ENCODE data around the gene MANBA.
"Not testable (repeated sequence)": the region's sequence is repeated elsewhere in the genome, so short reads cannot be mapped to it uniquely, and the experiment has no call there.

The MANBA gene

DNA sequence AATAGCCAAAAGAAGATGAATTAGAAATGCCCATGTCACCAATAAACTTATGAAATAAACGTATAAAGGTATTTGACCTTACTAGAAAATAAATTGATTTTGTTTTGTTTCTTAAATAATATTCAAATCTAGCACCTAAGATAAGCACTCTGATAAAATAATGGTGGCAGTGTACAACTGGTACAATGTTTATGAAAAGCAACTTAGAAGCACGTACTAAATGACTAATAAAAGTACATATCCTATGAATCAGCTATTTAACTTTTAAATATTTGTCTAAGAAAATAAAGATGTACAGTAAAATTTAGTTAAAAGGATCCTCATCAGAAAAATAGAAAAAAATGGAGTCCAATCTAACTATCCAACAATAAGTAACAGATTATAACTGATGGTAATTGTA lies 6.7 kb downstream of the MANBA start:
- no peak for TF ChIP-seq GATA1 (IDR thresholded peaks at IDR 0.05; ENCODE audit: low read depth, low read length)
- TF ChIP-seq POLR2A (IDR thresholded peaks at IDR 0.05; ENCODE audit: low read length): no peak
- no peak for DNase-seq

DNA sequence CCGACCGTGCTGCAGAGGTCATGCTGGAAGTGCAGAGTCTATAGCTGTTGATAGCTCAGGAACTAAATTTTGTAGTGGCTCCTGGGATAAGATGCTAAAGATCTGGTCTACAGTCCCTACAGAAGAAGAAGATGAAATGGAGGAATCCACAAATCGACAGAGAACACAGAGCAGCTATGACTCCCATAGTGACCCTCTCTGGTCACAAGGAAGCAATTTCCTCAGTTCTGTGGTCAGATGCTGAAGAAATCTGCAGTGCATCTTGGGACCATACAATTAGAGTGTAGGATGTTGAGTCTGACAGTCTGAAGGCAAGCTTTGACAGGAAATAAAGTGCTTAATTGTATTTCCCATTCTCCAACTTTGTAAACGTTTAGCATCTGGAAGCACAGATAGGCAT lies 8.8 kb downstream of the MANBA start:
- TF ChIP-seq POLR2A (IDR thresholded peaks at IDR 0.05; ENCODE audit: low read length) (no peak), GATA1 (IDR thresholded peaks at IDR 0.05; ENCODE audit: low read depth, low read length) (no peak)
- DNase-seq: no peak

DNA sequence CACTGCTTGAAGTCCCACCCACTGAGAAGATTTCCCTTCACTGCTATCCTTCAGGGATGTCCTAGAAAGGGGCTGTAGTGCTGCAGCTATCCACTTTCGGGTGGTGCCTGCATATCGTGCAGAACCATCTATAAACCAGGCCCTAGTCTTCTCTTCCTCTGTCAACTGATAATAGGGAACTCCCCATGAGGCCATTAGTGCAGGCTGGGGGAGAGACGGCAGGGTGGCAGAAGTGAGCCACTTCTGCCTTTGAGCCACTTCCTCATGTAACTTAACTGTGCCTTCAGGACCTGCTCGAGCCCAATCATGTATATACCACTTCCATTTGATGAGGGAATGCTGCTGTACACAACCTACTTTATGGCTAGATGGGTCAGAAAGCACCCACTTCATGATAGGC lies 17.4 kb downstream of the MANBA start:
- peak; percentile 51 to 75 for DNase-seq

DNA sequence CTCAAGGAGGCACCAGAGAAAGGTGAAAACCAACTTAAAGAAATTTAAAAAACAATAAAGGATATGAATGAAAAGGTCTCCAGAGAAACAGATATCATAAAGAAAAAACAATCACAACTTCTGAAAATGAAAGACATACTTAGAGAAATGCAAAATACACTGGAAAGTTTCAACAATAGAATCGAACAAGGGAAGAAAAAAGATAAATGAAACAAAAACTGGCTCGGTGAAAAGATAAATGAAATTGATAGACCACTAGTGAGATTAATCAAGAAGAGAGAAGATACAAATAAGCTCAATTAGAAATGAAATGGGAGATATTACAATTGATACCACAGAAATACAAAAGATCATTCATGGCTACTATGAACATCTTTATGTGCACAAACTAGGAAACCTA lies 22.0 kb downstream of the MANBA start:
- DNase-seq: not testable (repeated sequence)

DNA sequence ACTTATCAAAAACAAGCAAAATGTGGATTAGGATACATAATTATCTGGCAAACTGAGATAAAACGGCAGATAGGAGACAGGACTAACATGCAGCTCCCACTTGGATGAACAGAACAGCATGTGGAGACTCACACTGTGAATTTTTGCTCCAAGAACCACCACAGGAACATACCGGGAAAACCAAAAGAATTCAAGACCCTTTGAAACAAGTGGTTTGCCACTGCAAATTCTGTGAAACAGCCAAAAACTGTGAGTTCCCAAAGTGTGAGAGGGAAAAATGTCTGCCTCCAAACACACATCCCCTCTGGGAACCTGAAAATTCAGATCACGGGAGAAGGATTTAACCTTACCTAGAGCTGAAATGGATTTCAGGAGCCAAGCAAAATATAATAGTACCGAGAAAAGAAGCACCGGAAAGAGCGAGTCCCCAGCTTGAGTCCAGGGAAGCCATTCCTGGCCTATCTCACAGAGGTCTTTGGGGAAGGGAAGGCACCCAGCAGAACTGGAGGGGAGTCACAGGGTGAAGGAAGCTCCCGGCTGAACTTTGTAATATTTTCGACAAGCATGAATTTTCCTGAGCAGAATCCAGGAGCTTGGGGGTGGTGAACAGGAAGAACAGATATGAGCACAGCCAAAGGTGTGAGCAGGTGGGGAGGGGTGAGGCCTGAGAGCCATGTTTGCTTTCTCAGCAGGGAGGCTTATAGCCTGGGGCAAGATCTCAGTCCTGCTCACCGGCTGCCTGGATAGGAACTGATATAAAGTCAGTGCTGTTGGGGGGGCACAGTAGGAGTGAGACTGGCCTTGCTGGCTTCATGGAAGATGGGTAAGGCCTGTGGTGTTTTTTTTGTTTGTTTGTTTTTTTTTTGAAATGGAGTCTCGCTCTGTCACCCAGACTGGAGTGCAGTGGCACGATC lies 23.9 kb downstream of the MANBA start:
- TF ChIP-seq GATA1 (IDR thresholded peaks at IDR 0.05; ENCODE audit: low read depth, low read length): no peak
- TF ChIP-seq POLR2A (IDR thresholded peaks at IDR 0.05; ENCODE audit: low read length): no peak
- no peak for DNase-seq

DNA sequence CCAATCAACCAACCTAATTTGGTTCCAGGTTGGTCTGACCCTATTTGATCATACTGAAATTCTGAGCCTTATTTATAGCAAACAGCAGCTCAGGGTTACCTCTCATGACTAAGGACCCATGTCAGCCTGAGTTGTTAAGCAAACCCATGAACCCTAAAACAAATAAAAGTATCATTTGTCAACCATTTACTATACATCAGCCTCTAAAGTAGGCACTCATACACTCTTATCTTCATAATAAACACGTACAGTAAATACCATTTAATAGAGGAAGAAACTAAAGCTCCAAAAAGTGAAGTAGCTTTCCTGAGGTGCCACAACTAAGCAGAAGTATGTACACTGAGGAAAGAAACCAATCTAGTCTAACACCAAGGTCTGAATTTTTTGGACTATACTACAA lies 25.2 kb downstream of the MANBA start:
- no peak for DNase-seq
- TF ChIP-seq POLR2A (IDR thresholded peaks at IDR 0.05; ENCODE audit: low read length): no peak
- no peak for TF ChIP-seq GATA1 (IDR thresholded peaks at IDR 0.05; ENCODE audit: low read depth, low read length)

DNA sequence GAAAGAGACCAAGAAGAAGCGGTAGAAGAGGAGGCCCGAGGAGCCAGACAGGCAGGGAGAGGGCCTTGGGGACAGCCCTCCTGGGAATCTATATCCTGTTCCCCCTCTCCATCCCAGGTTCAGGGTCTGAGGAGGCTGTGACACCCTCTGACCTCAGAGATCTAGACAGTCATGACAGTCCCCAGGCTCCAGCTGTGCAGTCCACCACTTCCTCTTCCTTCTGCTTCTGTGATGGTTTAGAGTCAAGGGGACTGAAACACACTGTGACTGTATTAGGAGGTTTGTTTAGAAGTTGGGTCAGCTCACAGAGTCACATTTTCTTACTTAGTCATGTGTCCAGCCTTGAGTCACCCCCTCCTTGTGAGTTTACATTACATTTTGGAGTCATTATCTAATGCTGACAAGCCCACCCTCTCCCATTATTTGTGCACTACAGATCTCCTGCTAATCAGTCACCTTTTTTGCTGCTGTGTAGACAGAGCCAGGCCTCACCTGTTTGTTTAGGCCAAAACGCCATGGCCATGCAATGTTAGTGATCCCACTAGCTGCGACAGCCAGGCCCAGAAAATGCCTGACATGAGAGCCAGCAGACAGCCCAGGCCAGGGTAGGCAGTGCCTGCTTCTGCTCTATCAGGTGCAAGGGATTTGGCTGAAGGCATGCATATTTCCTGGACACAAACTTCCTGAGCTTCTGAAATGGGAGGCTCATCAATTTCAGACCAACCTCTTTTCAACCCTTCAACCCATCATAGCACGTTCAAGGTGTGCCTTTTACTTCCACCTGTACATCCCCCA lies 26.0 kb downstream of the MANBA start:
- DNase-seq: no peak
- TF ChIP-seq POLR2A (IDR thresholded peaks at IDR 0.05; ENCODE audit: low read length) (no peak), GATA1 (IDR thresholded peaks at IDR 0.05; ENCODE audit: low read depth, low read length) (no peak)

DNA sequence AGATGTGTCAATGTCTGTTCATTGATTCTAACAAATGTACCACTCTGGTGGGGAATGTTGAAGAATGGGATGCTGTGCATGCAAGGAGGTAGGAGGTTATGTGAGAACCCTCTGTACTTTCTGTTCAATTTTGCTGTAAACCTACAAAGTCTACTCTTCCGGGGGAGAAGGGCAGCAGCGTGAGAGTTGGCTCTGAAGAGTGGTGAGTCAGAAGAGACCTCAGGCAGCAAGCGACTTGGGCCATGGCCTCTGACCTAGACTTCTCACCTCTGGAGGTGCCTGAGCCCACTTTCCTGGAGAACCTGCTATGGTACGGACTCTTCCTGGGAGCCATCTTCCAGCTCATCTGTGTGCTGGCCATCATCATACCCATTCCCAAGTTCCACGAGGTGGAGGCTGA lies 26.7 kb downstream of the MANBA start:
- no peak for TF ChIP-seq GATA1 (IDR thresholded peaks at IDR 0.05; ENCODE audit: low read depth, low read length)
- DNase-seq: no peak

DNA sequence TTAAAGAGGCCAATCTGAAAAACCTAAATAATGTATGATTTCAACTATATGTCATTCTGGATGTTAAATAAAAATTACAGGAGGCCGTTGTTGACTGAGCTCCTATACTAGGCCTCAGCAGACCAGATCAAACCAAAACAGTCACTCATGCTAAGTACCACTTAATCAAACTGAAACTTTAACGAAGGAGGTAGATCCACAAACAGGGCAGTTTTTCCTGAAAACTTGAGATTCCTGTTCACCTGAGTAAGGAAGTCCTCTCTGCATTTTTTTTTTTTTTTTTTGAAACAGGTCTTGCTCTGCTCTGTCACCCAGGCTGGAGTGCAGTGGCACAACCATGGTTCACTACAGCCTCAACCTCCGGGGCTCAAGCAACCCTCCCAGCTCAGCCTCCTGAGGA lies 27.7 kb downstream of the MANBA start:
- no peak for DNase-seq
- TF ChIP-seq POLR2A (IDR thresholded peaks at IDR 0.05; ENCODE audit: low read length) (no peak), GATA1 (IDR thresholded peaks at IDR 0.05; ENCODE audit: low read depth, low read length) (no peak)

DNA sequence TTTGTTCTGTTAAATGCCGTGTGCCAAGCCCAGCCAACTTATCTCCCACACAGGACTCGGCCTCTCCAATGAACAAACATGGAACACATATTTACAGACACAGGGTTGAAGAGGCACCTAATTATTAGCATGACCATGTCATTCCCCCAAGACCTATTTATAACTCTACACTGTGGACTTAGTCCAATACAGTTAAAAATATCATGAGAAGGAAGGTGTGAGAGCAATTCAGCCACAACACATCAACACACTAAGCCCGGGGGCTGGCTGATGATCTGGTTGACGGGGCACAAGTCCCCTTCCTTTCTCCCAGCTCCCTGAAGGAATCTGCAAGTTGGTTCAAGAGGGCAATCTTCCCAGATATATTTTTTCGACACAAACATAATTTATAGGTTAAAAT lies 28.1 kb downstream of the MANBA start:
- DNase-seq: no peak
- TF ChIP-seq GATA1 (IDR thresholded peaks at IDR 0.05; ENCODE audit: low read depth, low read length) (no peak), POLR2A (IDR thresholded peaks at IDR 0.05; ENCODE audit: low read length) (no peak)

DNA sequence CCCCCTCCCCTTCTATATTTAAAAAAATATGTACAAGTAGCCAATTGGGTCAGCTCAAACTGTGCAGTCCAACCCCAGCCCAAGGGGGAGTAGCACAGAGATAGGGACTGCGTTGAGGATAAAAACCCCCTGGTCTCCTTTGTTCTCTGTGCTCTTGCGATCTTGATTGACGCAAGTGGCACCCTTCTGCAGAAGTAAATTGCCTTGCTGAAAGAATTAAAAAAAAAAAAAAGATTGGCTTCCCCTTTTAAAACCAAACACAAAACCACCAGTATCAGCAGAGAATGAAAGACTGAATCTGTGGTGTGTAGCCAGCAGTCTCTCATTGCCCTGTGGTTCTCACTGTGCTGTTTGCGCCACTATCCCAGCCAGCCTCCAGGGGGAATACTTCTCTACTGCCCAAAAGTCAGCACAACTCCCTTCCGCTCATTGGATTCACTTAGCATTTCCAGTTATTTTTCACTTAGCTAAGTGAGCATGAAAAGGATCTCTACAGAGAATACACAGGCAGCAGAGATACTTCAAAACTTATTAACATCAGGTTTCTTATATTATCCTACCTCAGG lies 29.7 kb downstream of the MANBA start:
- DNase-seq: peak; percentile 25 to 50
- no peak for TF ChIP-seq GATA1 (IDR thresholded peaks at IDR 0.05; ENCODE audit: low read depth, low read length)
- TF ChIP-seq POLR2A (IDR thresholded peaks at IDR 0.05; ENCODE audit: low read length): no peak

DNA sequence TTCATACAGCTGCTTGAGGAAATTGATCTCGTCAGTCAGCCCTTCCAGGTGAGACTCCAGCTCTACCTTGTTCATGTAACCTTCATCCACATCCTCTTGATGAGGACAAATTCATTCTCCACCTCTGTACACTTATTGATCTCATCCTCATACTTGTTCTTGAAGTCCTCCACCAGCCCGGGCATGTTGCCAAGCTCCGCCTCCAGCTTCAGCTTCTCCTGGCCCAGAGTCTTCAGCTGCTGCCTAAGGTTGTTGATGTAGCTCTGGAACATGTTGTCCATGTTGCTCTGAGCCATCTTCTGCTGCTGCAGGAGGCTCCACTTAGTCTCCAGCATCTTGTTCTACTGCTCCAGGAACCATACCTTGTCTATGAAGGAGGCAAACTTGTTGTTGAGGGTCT lies 31.3 kb downstream of the MANBA start:
- peak; percentile 53 to 61 for DNase-seq

DNA sequence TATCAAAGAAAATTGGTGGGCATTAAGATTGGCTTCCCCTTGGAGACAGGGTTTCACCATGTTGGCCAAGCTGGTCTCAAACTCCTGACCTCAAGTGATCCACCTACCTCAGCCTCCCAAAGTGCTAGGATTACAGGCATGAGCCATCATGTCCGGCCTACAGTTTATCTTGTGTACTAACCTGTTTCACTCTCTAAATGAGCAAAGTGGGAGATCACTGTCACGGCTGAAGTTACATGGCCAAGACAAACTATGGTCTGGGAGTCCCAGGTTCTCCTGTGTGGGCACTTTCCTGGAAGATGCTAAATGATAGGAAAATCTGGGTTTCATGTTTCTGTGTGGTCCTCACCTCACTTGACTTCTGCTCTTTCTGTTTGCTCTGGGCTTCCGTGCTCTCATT lies 33.8 kb downstream of the MANBA start:
- DNase-seq: not testable (repeated sequence)

DNA sequence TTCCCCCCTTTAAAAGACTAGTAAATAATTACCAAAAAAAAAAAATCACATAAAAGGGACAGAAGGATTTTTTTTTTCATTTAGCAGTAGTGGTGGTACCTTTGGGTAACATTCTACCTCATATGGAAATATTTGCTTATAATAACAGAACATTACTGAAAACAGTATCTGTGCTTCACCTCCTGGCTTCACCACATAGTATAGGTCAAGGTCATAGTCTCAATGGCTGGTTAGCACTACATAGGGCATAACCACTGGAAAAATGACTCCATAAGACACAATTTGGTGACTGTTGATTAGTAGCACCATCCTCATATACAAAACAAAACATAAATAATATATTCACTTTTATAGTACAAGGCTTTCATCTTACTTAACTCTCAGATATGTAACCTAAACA lies 34.7 kb downstream of the MANBA start:
- TF ChIP-seq POLR2A (IDR thresholded peaks at IDR 0.05; ENCODE audit: low read length) (no peak), GATA1 (IDR thresholded peaks at IDR 0.05; ENCODE audit: low read depth, low read length) (no peak)
- no peak for DNase-seq

DNA sequence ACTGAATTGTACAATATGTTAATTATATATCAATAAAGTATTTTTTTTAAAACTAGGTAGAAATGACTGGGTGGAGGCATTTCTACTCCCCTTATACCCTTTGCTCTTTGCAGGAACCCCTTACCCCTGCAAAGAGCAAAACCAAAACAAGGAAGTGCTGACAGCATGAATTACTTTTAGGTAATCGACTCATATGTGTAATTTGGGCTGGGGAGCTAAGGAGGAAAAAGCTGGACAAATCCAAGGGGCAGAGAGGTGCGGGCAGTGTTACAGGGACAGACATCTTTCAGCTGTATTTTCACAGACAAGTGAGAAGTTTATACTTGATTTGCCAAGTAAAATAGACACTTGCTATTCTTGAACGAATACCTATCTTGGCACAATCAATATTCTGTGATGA lies 35.5 kb downstream of the MANBA start:
- no peak for TF ChIP-seq GATA1 (IDR thresholded peaks at IDR 0.05; ENCODE audit: low read depth, low read length)
- no peak for TF ChIP-seq POLR2A (IDR thresholded peaks at IDR 0.05; ENCODE audit: low read length)

More for the DNA sequence above, 35.5 kb downstream of the MANBA start:
- DNase-seq: no peak
